K562 (cell line): ENCODE data around the gene TPGS1. TPM values are rescaled to one million over a fixed set of nuclear protein-coding genes. Genes with fewer than 3 reads are reported as not detected.

Source experiments
- KLF13 ChIP-seq: fragments of 450-650 bp; IDR thresholded peaks from 2 replicates; pipeline ENCODE4 v1.6.1; 2016; ENCODE audit warnings: missing genetic modification characterization, low read depth, mild to moderate bottlenecking, missing compliant biosample characterization, moderate library complexity, borderline replicate concordance
- PHF8 ChIP-seq: fragments of 200-600 bp; sonication (generic); IDR thresholded peaks from 2 replicates; pipeline ENCODE4 v1.6.1; 2012; ENCODE audit warnings: mixed run types, mild to moderate bottlenecking, inconsistent platforms, low read length, moderate library complexity, borderline replicate concordance
- RREB1 ChIP-seq: fragments of 250-450 bp; sonication (Bioruptor Pico); IDR thresholded peaks from 2 replicates; pipeline ENCODE4 v1.4.0; 2020
- SMAD4 ChIP-seq: fragments of 250-450 bp; sonication (Bioruptor Pico); conservative IDR thresholded peaks from 2 replicates; pipeline ENCODE4 v1.8.0; 2021; ENCODE audit warnings: inconsistent platforms, mild to moderate bottlenecking, moderate library complexity
- SRSF3 ChIP-seq: fragments of 200-400 bp; formaldehyde crosslinking; IDR thresholded peaks from 2 replicates; pipeline ENCODE4 v1.6.1; 2016; ENCODE audit warnings: mild to moderate bottlenecking, low read length, moderate library complexity; ENCODE audit not compliant: insufficient read depth
- polyA plus RNA-seq, 8 experiments: library from polyadenylated mRNA; depleted of rRNA in 4 of 8; stranded (reverse) in 5 of 8; unstranded in 3 of 8; fragments of >200 nt; fragmentation: Nextera tagmentation in 2 of 8; fragmentation: Illumina TruSeq in 1 of 8; extraction: Ambion mirVana in 2 of 8; extraction: Trizol in 1 of 8; gene quantifications; 2 replicates each; pipeline versions ENCODE4 v1.2.1 to v1.2.3, GENCODE V29; 2011 to 2014; ENCODE audit warnings: inconsistent platforms in 1 of 8, missing spikeins in 1 of 8
- total RNA-seq, 7 experiments: library from RNA; depleted of rRNA in 6 of 7; stranded (reverse); fragments of >200 nt in 6 of 7; fragmentation: Illumina TruSeq in 2 of 7; extraction: Trizol in 2 of 7; gene quantifications; 2 replicates each; pipeline versions ENCODE4 v1.2.1 to v1.2.3, GENCODE V29; 2011 to 2021; ENCODE audit warnings: low replicate concordance in 1 of 7

Gene TPGS1
- total and polyA plus RNA-seq, 9 of the 15 experiments (the other 6 are each of a cell fraction or from before 2014, with no cell fraction given), result 0.30 to 31.6 (median 1.2) TPM; not detected in 2

- TF ChIP-seq KLF13, result no peak
- peak; percentile 22; the same call in 1 of the 2 replicates for TF ChIP-seq PHF8
- TF ChIP-seq RREB1 (CRISPR knock-in tag), result no peak
- TF ChIP-seq SMAD4 (CRISPR knock-in tag), result no peak; the same call in 1 of the 2 replicates
- no peak for TF ChIP-seq SRSF3
These were observed 45.4 kb upstream of the TPGS1 start (continued) for GRCh38 chr19:461721-462551.
